IMR-90 (cell line): ENCODE data around the gene PTPRK. TPM values are rescaled to one million over a fixed set of nuclear protein-coding genes. Genes with fewer than 3 reads are reported as not detected.

Experiments used
- ATAC-seq: fragments of 200-7000 bp; cut with Tn5 transposase; 2 replicates; pipeline ENCODE4 v1.9.1; 2020; ENCODE audit warnings: low read depth, mild to moderate bottlenecking, moderate library complexity
- BruUV-seq: library from RNA; stranded (reverse); fragments of 400-500 nt; replicated peaks from 2 replicates; lab custom pipeline; 2021; lab: Mats Ljungman, UMichigan
- CTCF ChIA-PET: fragments of 300-600 bp; formaldehyde crosslinking; extraction: SDS; loops from one replicate; lab custom pipeline; 2021; ENCODE audit warnings: antibody characterized with exemption; lab: Yijun Ruan, JAX
- POLR2A ChIA-PET: fragments of 300-600 bp; sonication (Branson Sonifier 250); formaldehyde crosslinking; loops from one replicate; lab custom pipeline; 2022; ENCODE audit warnings: antibody characterized with exemption; ENCODE audit not compliant: unreplicated experiment; lab: Charles Lee
- DNase-seq: peaks from one replicate; pipeline ENCODE4 v3.0.0; 2013
- H2AFZ ChIP-seq: replicated peaks from 2 replicates; pipeline ENCODE3; 2013; ENCODE audit warnings: low read length, mild to moderate bottlenecking; ENCODE audit not compliant: poor library complexity
- H2AK5ac ChIP-seq: 2 replicates; pipeline ENCODE4 v1.6.1; 2013; ENCODE audit warnings: low read depth, low read length, inconsistent platforms
- H2AK9ac ChIP-seq: replicated peaks from 2 replicates; pipeline ENCODE3; 2013; ENCODE audit warnings: mild to moderate bottlenecking, low read depth, low read length, moderate library complexity; ENCODE audit not compliant: poor library complexity
- H2BK120ac ChIP-seq: 2 replicates; pipeline ENCODE4 v1.6.1; 2013; ENCODE audit warnings: low read depth, low read length, inconsistent platforms
- H2BK15ac ChIP-seq: 3 replicates; pipeline ENCODE4 v1.6.1; 2013; ENCODE audit warnings: low read depth, low read length, inconsistent platforms
- H2BK20ac ChIP-seq: 2 replicates; pipeline ENCODE4 v1.6.1; 2013; ENCODE audit warnings: low read depth, mild to moderate bottlenecking, inconsistent platforms, low read length, moderate library complexity
- H2BK5ac ChIP-seq: 2 replicates; pipeline ENCODE4 v1.6.1; 2013; ENCODE audit warnings: mild to moderate bottlenecking, low read depth, low read length, inconsistent platforms; ENCODE audit not compliant: poor library complexity, severe bottlenecking
- H3K14ac ChIP-seq: replicated peaks from 2 replicates; pipeline ENCODE4 v1.6.1; 2013; ENCODE audit warnings: low read depth, low read length, inconsistent platforms
- H3K18ac ChIP-seq: 2 replicates; pipeline ENCODE4 v1.6.1; 2013; ENCODE audit warnings: low read depth, low read length, control low read depth
- H3K23ac ChIP-seq: 2 replicates; pipeline ENCODE4 v1.6.1; 2013; ENCODE audit warnings: low read depth, low read length, inconsistent platforms
- H3K27ac ChIP-seq: 2 replicates; pipeline ENCODE4 v1.5.1; 2013; ENCODE audit warnings: mild to moderate bottlenecking, control low read depth, low read length; ENCODE audit not compliant: insufficient read depth
- H3K27me3 ChIP-seq: 2 replicates; pipeline ENCODE4 v1.6.1; 2013; ENCODE audit warnings: low read length; ENCODE audit not compliant: control insufficient read depth, insufficient read depth
- H3K36me3 ChIP-seq: 2 replicates; pipeline ENCODE4 v1.6.1; 2013; ENCODE audit warnings: low read length, mixed read lengths; ENCODE audit not compliant: control insufficient read depth, insufficient read depth
- H3K4ac ChIP-seq: 2 replicates; pipeline ENCODE4 v1.6.1; 2013; ENCODE audit warnings: low read depth, low read length, inconsistent platforms
- H3K4me1 ChIP-seq: 2 replicates; pipeline ENCODE4 v1.6.1; 2013; ENCODE audit warnings: low read length, mixed read lengths; ENCODE audit not compliant: control insufficient read depth, insufficient read depth
- H3K4me2 ChIP-seq: 2 replicates; pipeline ENCODE4 v1.6.1; 2013; ENCODE audit warnings: low read depth, mild to moderate bottlenecking, control low read depth, low read length, moderate library complexity
- H3K4me3 ChIP-seq: 2 replicates; pipeline ENCODE4 v1.5.1; 2013; ENCODE audit warnings: low read depth, mild to moderate bottlenecking, control low read depth, low read length, moderate library complexity; ENCODE audit not compliant: insufficient read depth
- H3K56ac ChIP-seq: 2 replicates; pipeline ENCODE4 v1.6.1; 2013; ENCODE audit warnings: low read length, inconsistent platforms; ENCODE audit not compliant: insufficient read depth; ENCODE audit errors: extremely low read depth
- H3K79me1 ChIP-seq, 2 experiments: 2 replicates each; pipeline ENCODE4 v1.6.1; 2013; ENCODE audit warnings: low read length in 2 of 2, inconsistent platforms in 1 of 2, low read depth in 1 of 2
- H3K9ac ChIP-seq: 2 replicates; pipeline ENCODE4 v1.6.1; 2013; ENCODE audit warnings: low read depth, low read length, control low read depth
- H3K9me1 ChIP-seq: 2 replicates; pipeline ENCODE4 v1.6.1; 2013; ENCODE audit warnings: low read length, inconsistent platforms; ENCODE audit not compliant: insufficient read depth
- H3K9me3 ChIP-seq: 2 replicates; pipeline ENCODE4 v1.6.1; 2013; ENCODE audit warnings: low read length; ENCODE audit not compliant: control insufficient read depth, insufficient read depth
- H4K20me1 ChIP-seq: 2 replicates; pipeline ENCODE4 v1.6.1; 2013; ENCODE audit warnings: low read length, inconsistent platforms; ENCODE audit not compliant: insufficient read depth
- H4K5ac ChIP-seq: 2 replicates; pipeline ENCODE4 v1.6.1; 2013; ENCODE audit warnings: mild to moderate bottlenecking, low read depth, low read length, control low read depth
- H4K8ac ChIP-seq, 2 experiments: 2 replicates each; pipeline ENCODE4 v1.6.1; 2013; ENCODE audit warnings: low read depth in 2 of 2, low read length in 2 of 2, control low read depth in 1 of 2, inconsistent platforms in 1 of 2
- H4K91ac ChIP-seq: 2 replicates; pipeline ENCODE4 v1.6.1; 2013; ENCODE audit warnings: low read depth, low read length, inconsistent platforms; ENCODE audit not compliant: insufficient read depth
- CEBPB ChIP-seq: IDR thresholded peaks from 2 replicates; pipeline ENCODE4 v1.6.1; 2012; ENCODE audit warnings: low read depth, low read length, improper control_type of control experiment
- CHD1 ChIP-seq: IDR thresholded peaks from 2 replicates; pipeline ENCODE4 v1.6.1; 2012; ENCODE audit warnings: low read depth, low read length, improper control_type of control experiment
- FOS ChIP-seq: fragments of 150-350 bp; IDR thresholded peaks from 2 replicates; pipeline ENCODE4 v1.6.1; 2016; ENCODE audit warnings: low read depth, low read length
- MAFK ChIP-seq: IDR thresholded peaks from 2 replicates; pipeline ENCODE4 v1.6.1; 2012; ENCODE audit warnings: low read depth, low read length, improper control_type of control experiment
- MAZ ChIP-seq: IDR thresholded peaks from 2 replicates; pipeline ENCODE4 v1.6.1; 2012; ENCODE audit warnings: low read depth, mild to moderate bottlenecking, low read length, improper control_type of control experiment, moderate library complexity, borderline replicate concordance
- POLR2A ChIP-seq: IDR thresholded peaks from 2 replicates; pipeline ENCODE4 v1.6.1; 2012; ENCODE audit warnings: mild to moderate bottlenecking, low read depth, low read length
- RAD21 ChIP-seq: IDR thresholded peaks from 2 replicates; pipeline ENCODE4 v1.6.1; 2012; ENCODE audit warnings: low read length, improper control_type of control experiment
- RFX5 ChIP-seq: IDR thresholded peaks from 2 replicates; pipeline ENCODE4 v1.8.0; 2012; ENCODE audit warnings: low read depth, mild to moderate bottlenecking, low read length, moderate library complexity
- SMC3 ChIP-seq: fragments of 150-350 bp; IDR thresholded peaks from 2 replicates; pipeline ENCODE4 v1.6.1; 2016; ENCODE audit warnings: low read depth, mild to moderate bottlenecking, antibody characterized with exemption, low read length, moderate library complexity
- WGBS, 2 experiments: methylation state at CpG; one replicate each; pipeline versions ENCODE4 v1.1.5 to v1.1.7; 2013; ENCODE audit warnings: missing lambda C conversion rate in 2 of 2; ENCODE audit not compliant: insufficient read length in 1 of 2; ENCODE audit errors: extremely low coverage in 2 of 2; 5-methylcytosine and 5-hydroxymethylcytosine counted together
- dilution Hi-C: fragments of 300-500 bp; cut with HindIII; formaldehyde crosslinking; loops from one replicate; pipeline ENCODE4 v1.14.3; 2018; ENCODE audit warnings: low sequenced_read_pairs; ENCODE audit not compliant: unreplicated experiment
- in situ Hi-C: fragments of 300-500 bp; cut with MboI; formaldehyde crosslinking; loops from 3 replicates; pipeline ENCODE4 v1.14.3; 2019; ENCODE audit warnings: low sequenced_read_pairs, inconsistent platforms, mixed read lengths
- intact Hi-C: fragments of 100-400 bp; cut with micrococcal nuclease; formaldehyde crosslinking; loops from 2 replicates; pipeline ENCODE4 v1.10.0; 2022
- polyA plus RNA-seq, 3 experiments: library from polyadenylated mRNA; depleted of rRNA; stranded (reverse); fragments of >200 nt; gene quantifications; 2 replicates each; pipeline ENCODE4 v1.2.3, GENCODE V29; 2012; ENCODE audit warnings: low replicate concordance in 1 of 3
- total RNA-seq: library from RNA; depleted of rRNA; stranded (reverse); fragments of >200 nt; gene quantifications from 2 replicates; pipeline ENCODE4 v1.2.3, GENCODE V29; 2012
- TF ChIP-seq, protein P1 (sequence below): fragments of 150-350 bp; IDR thresholded peaks from 2 replicates; pipeline ENCODE4 v1.6.1; 2016; ENCODE audit warnings: low read depth, mild to moderate bottlenecking, low read length, moderate library complexity, borderline replicate concordance
- TF ChIP-seq, protein P2 (sequence below): fragments of 150-350 bp; IDR thresholded peaks from 2 replicates; pipeline ENCODE4 v1.6.1; 2017; ENCODE audit warnings: mild to moderate bottlenecking, antibody characterized with exemption, low read length, low read depth
- TF ChIP-seq, protein P3 (sequence below): conservative IDR thresholded peaks from 2 replicates; pipeline ENCODE4 v1.5.1; 2012; ENCODE audit warnings: mild to moderate bottlenecking, low read depth, low read length, improper control_type of control experiment

PTPRK gene
- total and polyA plus RNA-seq, 2 of the 4 experiments (the other 2 are of a cell fraction), result 18.0 to 80.8 TPM

DNA sequence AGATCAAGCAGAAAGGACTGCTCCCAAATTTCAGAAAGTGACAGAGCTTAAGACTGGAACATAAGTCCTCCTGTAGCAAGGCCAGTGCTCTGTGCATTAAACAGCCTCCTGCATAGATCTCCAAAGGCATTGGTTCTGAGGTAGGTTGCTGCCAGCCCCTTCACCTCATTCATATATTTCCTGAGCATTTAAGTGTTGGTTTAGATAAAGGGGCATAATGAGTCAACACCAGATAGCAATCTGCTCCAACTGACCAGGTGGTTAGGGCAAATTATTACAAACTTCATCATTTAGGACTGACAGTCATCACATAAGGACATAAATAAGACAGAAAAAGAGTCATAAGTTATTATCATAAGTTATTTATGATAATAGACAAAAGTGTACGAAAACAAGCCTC, 10.7 kb downstream of the PTPRK start:
- Histone ChIP-seq H3K14ac (peak overlapping the region; percentile 16; the same call in 1 of the 2 replicates), H3K18ac (peak overlapping the region; percentile 80), H3K4me3 (no peak overlapping the region), H3K23ac (peak overlapping the region; percentile 74; the same call in 1 of the 2 replicates), H3K27me3 (no peaks in the 10 kb centered on the region), H2AK9ac (peak overlapping the region; percentile 6), H3K9me1 (peaks cover 18% of the 10 kb centered on the region), H2BK15ac (peak overlapping the region; percentile 91; the same call in 2 of the 3 replicates), H3K36me3 (no peaks in the 10 kb centered on the region), H3K79me1 (peaks cover 11 to 59% of the 10 kb centered on the region in 2 experiments; a peak in 3 of 4 replicates), H3K4me2 (no peak overlapping the region), H3K27ac (no peak overlapping the region), H4K91ac (peak overlapping the region; percentile 51; the same call in 1 of the 2 replicates), H4K5ac (peak overlapping the region; percentile 6; the same call in 1 of the 2 replicates), H2AK5ac (peak overlapping the region; percentile 89), H2BK120ac (peak overlapping the region; percentile 68), H4K20me1 (peaks cover 30% of the 10 kb centered on the region), H2BK20ac (peak overlapping the region; percentile 69), H3K4me1 (peaks cover 23% of the 10 kb centered on the region), H2BK5ac (peak overlapping the region; percentile 53), H3K56ac (no peak overlapping the region), H3K9me3 (no peaks in the 10 kb centered on the region), H3K4ac (peak overlapping the region; percentile 79), H3K9ac (no peak overlapping the region), H4K8ac (peak overlapping the region in 1 of 2 experiments; percentile 35; a peak in 2 of 4 replicates), H2AFZ (no peak overlapping the region)
- CTCF ChIA-PET, result no interaction called here
- POLR2A ChIA-PET, result no interaction called here
- no CpG with 5 or more reads among the region's 1 CpG for WGBS, 2 experiments
- DNase-seq, result no peak
- ATAC-seq, result no peak
- intact Hi-C loops, result loop anchor here (10.0 kb wide), 2 partner anchors 335 to 435 kb away; no protein-coding TSS in a partner anchor
- no TSS peak for BruUV-seq
- dilution Hi-C loops, result no loop called here
- TF ChIP-seq POLR2A, result no peak
- TF ChIP-seq SMC3, result no peak
- TF ChIP-seq, protein P1, sequence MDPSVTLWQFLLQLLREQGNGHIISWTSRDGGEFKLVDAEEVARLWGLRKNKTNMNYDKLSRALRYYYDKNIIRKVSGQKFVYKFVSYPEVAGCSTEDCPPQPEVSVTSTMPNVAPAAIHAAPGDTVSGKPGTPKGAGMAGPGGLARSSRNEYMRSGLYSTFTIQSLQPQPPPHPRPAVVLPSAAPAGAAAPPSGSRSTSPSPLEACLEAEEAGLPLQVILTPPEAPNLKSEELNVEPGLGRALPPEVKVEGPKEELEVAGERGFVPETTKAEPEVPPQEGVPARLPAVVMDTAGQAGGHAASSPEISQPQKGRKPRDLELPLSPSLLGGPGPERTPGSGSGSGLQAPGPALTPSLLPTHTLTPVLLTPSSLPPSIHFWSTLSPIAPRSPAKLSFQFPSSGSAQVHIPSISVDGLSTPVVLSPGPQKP, result no peak
- no peak for TF ChIP-seq CEBPB
- TF ChIP-seq, protein P2, sequence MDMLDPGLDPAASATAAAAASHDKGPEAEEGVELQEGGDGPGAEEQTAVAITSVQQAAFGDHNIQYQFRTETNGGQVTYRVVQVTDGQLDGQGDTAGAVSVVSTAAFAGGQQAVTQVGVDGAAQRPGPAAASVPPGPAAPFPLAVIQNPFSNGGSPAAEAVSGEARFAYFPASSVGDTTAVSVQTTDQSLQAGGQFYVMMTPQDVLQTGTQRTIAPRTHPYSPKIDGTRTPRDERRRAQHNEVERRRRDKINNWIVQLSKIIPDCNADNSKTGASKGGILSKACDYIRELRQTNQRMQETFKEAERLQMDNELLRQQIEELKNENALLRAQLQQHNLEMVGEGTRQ, result no peak
- no peak for TF ChIP-seq FOS
- TF ChIP-seq CHD1, result no peak
- TF ChIP-seq MAZ, result no peak
- no peak for TF ChIP-seq RAD21
- TF ChIP-seq RFX5, result no peak
- TF ChIP-seq MAFK, result no peak
- TF ChIP-seq, protein P3, sequence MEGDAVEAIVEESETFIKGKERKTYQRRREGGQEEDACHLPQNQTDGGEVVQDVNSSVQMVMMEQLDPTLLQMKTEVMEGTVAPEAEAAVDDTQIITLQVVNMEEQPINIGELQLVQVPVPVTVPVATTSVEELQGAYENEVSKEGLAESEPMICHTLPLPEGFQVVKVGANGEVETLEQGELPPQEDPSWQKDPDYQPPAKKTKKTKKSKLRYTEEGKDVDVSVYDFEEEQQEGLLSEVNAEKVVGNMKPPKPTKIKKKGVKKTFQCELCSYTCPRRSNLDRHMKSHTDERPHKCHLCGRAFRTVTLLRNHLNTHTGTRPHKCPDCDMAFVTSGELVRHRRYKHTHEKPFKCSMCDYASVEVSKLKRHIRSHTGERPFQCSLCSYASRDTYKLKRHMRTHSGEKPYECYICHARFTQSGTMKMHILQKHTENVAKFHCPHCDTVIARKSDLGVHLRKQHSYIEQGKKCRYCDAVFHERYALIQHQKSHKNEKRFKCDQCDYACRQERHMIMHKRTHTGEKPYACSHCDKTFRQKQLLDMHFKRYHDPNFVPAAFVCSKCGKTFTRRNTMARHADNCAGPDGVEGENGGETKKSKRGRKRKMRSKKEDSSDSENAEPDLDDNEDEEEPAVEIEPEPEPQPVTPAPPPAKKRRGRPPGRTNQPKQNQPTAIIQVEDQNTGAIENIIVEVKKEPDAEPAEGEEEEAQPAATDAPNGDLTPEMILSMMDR, result no peak
- in situ Hi-C loops, result loop anchor here (10.0 kb wide), 2 partner anchors 165 to 775 kb away; no protein-coding TSS in a partner anchor
